HG03378 (cell line): ENCODE data around the gene CNN2.

Source experiments
- ATAC-seq: cut with Tn5 transposase; IDR thresholded peaks from one replicate; pipeline ENCODE4 v1.9.1; 2021; ENCODE audit warnings: mild to moderate bottlenecking, moderate library complexity; ENCODE audit not compliant: unreplicated experiment

The CNN2 gene

DNA sequence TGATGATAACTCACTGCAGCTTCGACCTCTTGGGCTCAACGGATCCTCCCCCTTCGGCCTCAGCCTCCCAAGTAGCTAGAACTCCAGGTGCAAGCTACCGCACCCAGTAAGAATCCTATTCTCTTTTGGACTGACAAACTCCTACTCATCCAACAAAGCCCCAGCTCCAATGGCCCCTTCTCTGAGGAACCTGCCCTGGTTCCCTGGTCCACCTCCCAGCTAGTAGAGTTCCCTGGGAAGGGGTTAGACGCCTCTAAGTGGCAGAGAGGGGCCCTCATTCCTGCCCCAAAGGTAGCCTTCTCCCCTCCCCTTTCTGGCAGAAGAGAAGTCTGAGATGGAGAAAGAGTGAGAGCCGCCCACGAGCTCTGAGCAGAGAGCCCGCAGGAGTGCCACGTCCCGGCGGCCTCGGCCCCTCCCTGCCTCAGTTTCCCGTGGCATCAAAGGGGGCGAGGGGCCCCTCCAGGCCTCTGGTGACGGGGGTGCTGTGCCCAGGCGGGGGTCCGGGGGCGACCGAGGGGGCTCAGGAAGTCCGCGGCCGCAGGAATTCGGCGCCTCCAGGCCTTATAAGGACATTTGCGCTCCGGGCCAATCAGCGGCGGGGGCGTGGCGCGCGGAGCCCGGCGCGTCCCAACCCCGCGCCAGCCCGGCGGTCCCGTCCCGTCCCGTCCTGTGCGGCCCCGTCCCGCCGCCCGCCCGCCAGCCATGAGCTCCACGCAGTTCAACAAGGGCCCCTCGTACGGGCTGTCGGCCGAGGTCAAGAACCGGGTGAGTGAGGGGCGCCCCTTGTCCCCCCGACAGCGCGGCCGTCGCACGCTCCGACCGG is at the start of gene CNN2:
TSS of gene CNN2 (plus strand) at position 649 of the 823 bp plus-strand sequence. CDS start at position 703, 54 bp downstream.
- no peak for ATAC-seq

DNA sequence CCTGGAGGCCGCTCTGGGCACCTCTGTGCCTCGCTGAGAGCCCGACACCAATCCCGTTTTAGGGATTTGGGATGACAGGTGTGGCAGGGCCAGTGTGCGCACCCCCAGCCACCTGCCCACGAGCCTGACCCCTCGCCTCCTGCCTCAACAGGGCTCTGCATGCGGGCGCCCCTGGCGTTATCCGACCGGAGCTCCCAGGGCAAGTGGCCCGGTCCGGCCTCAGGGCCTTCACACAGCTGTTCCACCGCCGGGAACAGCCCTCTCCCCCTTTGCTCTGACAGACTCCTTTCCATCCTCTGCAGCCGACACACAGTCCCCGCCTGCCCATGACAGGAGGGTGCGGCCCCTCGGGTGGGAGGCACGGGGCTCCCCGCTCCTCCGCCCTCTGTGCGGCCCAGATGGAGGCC is 49.3 kb upstream of the CNN2 start:
- no peak for ATAC-seq

DNA sequence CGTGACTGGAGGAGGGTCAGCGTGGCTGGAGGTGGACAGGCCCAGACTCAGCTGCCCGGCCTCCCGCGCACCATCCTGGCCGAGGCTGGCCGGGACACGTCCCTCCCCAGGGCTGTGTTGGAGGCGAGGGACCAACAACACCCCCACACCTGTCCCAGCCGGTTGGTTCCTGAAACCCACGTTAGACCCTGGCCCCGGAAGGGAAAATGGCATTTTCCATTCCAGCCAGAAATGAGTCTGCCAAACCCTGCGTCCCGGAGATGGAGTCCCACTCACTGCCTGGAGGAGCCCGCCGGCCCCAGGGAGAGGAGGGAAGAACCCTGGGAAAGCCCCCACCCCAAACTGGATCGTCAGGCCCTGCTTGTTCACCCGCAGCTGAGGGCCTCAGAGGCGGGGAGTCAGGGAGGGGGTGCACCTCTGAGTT is 47.1 kb upstream of the CNN2 start:
- no peak for ATAC-seq

DNA sequence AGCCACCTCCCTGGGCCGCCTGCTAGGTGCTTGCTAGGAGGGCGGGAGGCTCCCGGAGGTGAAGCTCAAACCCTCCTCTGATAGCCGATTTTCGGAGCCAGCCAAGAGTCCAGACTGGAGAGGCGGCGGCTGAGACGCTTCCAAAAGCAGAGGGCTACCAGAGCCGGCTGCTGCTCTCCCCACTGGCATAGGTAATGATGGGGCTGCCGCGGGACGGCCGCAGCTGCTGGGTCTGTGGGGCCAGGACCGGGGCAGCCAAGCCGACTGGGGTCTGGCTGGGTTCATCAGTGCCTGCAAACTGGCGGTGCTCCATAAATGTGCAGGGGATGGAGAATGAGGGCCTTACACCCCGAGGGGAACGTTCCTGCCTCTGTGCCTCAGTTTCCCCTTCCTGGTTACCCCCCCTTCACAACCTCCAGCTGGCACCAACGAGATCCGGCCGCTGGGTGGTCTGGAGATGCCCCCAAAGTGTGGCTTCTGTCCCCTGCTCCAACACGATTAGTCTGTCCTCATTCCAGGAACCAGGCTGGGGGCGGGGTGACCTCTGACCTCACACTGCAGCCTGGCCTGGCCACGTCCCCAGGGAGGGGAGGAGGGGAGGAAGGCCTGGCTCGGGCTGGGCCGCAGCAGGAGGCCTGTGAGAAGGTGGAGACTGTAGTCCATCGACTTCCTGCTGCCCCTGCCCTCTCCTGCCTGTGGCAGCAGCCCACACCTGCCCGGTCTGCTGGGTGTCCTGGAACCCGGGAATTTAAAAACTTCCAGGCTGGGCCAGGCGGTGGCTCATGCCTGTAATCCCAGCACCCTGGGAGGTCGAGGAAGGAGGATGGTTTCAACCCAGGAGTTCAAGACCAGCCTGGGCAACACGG is 46.0 kb upstream of the CNN2 start:
- no peak for ATAC-seq

DNA sequence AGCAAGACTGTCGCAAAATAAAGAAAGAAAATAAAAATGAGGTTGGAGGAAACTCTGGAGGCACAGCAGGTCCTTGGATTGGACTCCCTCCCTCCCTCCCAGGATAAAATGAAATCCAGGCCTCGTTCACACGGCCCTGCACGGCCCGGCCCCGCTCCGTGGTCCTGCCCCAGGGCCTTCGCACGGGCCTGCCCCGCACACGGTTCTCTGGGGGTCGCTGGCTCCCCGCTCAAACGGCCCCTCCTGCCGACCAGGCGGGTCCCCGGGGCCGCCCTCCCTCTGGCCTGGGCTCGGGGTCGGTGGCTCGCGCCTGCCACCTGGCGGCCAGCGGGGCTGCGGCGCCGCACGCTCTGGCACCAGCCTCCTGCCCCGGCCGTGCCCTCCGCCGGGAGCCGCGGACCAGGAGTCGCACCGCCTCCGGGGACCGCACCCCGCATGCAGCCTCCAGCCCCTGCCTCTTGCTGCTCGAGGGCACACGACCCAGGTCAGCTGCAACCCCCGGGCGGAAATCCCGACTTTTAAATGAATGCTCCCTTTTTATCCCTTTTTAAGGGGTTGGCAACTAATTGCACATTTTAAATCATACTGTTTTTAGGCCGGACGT is 43.7 kb upstream of the CNN2 start:
- ATAC-seq: no peak

DNA sequence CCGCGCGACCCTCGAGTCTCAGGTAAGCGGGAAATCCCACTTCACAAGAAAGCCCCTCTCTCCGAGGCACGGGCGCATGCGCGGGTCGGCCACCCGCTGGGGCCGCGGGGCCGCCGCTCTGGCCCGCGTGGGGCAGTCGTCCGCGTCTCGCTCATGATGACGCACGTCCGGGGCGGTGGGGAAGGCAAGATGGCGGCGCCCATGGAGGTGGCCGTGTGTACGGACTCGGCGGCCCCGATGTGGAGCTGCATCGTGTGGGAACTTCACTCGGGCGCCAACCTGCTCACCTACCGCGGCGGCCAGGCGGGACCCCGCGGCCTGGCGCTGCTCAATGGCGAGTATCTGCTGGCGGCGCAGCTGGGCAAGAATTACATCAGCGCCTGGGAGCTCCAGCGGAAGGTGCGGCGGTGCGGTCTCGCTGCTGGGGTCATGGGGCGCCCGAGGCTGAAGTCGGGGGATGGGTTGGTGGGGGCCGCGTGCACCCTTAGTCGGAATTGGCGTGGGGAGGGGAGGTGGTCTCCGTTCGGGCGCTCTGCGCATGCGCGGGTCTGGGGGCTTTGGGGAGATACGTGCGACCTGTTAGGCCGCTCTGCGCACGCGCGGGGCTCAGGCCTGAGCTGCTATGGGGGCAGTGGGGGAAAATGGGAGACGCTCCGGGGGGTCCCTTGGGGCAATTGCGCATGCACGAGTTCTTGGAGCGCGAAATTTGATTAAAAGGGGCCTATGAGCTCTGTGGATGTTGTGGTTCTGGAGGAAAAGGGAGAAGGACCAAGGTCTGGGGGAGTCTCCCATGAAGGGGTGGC is 42.0 kb upstream of the CNN2 start, which contains the start of gene WDR18:
TSS of gene WDR18 (plus strand) at position 181 of the 803 bp plus-strand sequence. CDS start at position 190, 9 bp downstream.
- ATAC-seq: no peak

DNA sequence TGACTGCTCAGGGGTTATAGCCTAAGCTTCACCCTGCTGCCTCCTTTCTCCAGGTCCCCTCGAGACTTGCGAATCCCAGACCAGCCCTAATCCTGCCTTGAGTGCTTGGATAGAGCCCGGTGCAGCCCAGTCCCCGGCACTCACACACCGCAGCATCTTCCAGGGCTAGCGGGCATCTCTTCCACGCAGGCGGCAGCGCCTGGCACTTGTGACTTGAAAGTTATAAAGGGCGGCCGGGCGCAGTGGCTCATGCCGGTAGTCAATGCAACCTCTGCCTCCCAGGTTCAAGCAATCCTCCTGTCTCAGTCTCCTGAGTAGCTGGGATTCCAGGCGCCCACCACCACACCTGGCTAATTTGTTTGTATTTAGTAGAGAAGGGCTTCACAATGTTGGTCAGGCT is 40.3 kb upstream of the CNN2 start:
- ATAC-seq: no peak

DNA sequence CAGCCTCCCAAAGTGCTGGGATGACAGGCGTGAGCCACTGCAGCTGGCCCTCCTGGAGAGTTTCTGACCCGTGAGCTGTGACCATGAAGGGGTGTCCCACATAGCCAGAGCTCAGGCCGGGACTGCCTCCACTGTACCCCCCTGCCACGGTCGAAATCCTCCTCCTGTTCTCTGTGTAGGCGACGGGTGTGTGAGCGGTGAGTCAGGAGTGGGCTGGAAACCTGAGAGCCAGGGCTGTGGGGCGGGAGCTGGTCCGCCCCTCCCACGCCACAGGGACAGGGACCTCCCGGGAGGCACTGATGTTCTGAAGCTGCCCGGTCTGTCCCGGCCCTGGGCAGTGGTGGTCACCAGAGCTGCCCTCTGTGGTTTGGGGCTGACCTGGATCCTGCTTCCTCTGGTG is 38.3 kb upstream of the CNN2 start:
- ATAC-seq: no peak

DNA sequence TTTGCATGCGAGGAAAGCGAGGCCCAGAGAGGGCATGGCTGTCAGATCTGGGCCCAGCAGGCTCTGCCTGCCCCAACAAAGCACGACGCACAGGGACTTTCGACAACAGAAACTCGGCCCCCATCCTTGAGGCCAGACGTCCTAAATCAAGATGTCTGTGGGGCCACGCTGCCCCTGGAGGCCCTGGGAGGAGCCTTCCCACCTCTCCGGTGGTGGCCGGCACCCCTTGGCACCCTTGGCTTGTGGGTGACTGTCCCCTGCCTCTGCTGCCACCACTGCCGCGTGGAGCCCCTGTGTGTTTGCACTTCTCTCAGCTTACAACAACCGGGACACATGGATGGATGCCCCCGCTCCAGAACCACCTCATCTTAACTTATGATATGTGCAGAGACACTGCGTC is 37.9 kb upstream of the CNN2 start:
- ATAC-seq: no peak

DNA sequence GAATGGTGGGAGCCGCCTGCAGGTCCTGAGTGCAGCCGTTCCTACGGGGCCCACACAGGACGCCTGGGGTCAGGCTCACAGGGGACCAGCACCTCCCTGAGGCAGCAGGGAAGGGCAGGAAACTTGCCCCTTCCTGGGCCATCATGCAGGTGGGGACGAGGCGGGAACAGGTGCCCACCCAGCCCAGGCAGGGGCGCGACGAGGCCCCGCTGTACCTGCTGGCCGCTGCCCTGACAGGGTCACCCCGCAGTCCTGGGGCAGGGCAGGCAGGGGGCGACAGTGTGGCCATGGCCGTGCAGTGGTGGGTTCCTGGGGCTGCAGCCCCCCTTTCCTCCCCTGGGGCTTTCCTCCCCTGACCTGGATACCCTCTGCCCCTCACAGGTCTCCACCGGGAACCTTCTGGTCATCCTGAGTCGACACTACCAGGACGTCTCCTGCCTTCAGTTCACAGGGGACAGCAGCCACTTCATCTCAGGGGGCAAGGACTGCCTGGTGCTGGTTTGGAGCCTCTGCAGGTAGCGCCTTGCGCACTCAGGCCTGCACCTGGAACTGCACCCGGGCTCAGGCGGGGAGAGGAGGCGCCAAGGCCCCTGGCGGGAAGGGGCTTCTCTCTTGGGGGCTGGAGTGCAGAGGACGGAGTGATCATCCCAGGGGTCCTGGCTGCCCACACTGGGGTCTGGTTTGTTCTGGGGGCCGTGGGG is 36.9 kb upstream of the CNN2 start:
- no peak for ATAC-seq

DNA sequence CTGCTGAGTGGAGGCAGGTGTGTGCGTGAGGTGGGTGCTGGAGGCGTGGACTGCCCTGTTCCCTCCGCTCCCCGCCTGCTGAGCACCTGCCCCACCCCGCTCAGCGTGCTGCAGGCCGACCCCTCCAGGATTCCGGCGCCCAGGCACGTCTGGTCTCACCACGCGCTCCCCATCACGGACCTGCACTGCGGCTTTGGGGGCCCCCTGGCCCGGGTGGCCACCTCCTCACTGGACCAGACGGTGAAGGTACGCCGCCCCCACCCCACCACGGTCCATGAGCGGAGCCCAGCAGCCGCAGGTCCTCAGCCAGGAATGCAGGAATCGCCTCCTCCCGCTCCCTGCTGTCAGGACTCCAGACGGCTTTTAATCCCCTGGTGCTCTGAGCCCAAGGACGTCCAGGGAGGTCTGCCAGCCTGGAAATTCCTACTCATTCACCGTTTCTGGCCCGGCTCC is 36.3 kb upstream of the CNN2 start:
- no peak for ATAC-seq

DNA sequence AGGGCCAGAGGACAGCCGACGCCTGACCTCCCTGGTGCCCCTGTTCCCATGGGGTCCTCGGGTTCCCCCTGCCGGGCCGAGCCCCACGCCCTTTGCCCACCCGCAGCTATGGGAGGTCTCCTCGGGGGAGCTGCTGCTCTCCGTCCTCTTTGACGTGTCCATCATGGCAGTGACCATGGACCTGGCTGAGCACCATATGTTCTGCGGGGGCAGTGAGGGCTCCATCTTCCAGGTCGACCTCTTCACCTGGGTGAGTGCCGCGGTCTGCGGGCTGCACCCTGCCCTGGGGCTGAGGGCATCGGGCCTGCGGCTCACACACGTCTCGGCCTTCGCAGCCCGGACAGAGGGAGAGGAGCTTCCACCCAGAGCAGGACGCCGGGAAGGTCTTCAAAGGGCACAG is 35.7 kb upstream of the CNN2 start:
- ATAC-seq: no peak

DNA sequence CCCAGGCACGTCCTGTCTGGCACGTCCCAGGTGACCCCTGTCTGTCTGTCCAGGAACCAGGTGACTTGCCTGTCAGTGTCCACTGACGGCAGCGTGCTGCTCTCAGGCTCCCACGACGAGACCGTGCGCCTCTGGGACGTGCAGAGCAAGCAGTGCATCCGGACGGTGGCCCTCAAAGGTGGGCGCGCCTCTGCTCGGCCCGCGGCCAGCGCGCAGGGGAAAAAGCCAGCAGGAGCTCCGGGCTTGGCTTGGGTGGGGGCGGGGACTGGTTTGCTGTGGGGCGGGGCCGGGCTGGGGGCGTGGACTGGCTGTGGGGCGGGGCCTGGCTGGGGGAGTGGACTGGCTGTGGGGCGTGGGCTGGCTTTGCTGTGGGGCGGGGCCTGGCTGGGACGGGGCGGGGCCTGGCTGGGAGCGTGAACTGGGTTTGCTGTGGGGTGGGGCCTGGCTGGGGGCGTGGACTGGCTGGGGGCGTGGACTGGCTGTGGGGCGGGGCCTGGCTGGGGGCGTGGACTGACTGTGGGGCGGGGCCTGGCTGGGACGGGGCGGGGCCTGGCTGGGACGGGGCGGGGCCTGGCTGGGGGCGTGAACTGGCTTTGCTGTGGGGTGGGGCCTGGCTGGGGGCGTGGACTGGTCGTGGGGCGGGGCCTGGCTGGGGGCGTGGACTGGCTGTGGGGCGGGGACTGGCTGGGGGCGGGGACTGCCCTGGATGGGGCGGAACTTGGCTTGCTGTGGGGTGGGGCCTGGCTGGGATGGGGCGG is 35.1 kb upstream of the CNN2 start:
- ATAC-seq: no peak

DNA sequence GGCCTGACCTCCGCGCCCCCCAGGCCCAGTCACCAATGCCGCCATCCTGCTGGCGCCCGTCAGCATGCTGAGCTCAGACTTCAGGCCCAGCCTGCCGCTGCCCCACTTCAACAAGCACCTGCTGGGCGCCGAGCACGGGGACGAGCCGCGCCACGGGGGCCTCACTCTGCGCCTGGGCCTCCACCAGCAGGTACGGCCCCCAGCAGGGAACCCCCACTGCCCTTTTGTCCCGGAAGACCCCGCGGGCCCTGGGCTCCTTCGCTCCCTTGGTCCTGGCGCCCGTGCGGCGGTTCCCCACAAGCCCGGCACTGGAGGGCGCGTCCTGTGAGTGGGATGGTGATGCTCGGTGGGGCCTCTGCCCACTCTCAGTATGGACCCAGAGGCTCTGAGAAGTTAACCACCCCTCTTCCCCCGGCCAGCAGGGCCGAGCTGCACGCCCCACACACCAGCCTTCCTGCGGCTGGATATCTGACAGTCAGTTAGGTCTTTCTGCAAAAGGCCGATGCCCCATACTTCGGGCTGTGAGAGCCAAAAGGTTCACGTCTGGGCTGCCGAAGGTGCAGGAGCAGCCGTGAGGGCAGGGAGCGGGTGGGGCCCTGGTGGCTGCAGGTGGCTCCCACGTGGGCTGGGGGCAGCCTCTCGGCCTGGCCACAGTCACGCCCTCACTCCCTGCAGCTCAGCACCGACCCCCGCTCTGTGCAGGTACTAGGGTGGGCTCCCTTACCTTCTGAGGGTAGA is 34.3 kb upstream of the CNN2 start:
- ATAC-seq: no peak

DNA sequence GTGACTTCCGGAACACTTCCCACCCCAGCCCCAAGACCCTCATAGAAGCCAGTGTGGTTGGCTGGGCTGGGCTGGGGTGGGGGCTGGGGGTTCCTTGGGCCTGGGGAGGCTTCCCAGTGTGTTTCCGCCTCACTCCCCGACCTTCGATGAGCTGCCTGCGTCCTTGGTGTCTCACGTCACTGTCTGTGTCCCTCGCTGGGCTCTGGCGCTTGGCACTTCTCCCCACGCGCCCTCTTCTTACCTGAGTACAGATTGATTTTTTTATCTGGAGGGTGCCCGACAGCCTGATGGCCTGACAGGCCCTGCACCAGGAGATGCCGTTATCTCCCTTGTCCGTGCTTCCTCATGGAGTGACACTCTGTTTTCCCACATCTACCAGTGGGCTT is 33.7 kb upstream of the CNN2 start:
- no peak for ATAC-seq

DNA sequence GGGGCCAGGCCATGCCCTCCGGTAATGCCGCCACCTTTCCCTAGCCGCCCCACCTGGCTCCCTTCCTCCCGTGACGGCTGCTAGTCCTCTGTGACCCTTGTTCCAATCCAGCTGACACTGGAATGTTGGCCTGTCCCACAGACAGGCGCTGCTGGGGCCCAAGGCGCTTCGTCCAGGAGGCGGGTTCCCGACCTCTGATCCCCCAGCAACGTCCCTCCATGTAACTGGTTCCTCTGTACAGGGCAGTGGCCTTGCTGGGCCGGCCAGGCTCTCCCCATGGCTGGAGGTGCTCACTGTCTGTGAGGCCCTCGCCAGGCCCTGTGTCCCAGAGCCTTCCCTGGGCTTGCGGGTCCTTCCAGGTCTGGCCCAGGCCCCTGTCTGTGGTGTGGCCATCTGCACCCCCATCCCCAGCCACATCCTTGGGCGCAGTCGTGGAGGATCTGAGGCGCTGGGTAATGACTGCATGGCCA is 33.0 kb upstream of the CNN2 start:
- ATAC-seq: no peak

DNA sequence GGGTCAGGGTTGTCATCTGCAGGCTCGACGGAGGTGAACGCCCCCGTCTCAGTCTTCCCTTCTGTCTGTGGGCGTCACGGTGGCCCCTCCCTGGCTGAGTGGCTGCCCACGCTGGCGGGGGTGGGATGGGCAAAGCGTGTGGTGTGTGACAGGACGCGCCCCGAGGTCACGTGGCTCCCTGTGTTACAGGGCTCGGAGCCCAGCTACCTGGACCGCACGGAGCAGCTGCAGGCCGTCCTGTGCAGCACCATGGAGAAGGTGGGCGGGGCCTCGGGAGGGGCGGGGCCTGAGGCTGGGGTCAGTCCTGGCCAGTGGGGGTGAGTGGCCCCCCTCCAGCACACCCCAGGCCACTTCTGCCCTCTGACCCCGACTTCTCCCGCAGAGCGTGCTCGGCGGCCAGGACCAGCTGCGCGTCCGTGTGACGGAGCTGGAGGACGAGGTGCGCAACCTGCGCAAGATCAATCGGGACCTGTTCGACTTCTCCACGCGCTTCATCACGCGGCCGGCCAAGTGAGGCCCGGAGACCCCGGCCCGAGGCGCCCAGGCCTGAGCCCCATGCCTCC is 32.5 kb upstream of the CNN2 start:
- no peak for ATAC-seq

DNA sequence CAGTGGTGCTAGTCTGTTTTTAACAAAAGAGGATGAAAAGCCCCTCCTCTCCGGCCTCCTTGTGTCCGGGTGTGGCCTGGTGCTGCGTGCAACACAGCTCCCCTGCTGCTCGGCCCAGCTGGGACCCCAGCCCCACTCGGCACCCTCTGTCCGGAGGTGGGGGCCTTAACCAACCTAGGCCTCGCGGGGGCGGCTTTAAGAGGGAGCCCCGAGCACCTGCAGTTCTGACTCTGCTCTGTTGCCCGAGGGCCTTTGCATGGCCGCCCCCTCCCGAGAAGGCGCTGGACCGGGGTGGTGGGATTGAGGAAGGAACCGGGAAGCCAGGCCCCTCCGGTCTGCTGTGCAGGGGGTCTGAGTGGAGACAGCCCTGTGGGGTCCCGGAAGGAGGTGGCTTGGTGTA is 31.9 kb upstream of the CNN2 start:
- no peak for ATAC-seq
